HG03575 (cell line): Measurements from ENCODE around the gene ST3GAL3.

Experiments
- ATAC-seq: cut with Tn5 transposase; IDR thresholded peaks from one replicate; pipeline ENCODE4 v1.9.1; 2021; ENCODE audit not compliant: unreplicated experiment, insufficient number of reproducible peaks, low FRiP score; ENCODE audit errors: extremely low read depth

The ST3GAL3 gene, protein sequence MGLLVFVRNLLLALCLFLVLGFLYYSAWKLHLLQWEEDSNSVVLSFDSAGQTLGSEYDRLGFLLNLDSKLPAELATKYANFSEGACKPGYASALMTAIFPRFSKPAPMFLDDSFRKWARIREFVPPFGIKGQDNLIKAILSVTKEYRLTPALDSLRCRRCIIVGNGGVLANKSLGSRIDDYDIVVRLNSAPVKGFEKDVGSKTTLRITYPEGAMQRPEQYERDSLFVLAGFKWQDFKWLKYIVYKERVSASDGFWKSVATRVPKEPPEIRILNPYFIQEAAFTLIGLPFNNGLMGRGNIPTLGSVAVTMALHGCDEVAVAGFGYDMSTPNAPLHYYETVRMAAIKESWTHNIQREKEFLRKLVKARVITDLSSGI

DNA sequence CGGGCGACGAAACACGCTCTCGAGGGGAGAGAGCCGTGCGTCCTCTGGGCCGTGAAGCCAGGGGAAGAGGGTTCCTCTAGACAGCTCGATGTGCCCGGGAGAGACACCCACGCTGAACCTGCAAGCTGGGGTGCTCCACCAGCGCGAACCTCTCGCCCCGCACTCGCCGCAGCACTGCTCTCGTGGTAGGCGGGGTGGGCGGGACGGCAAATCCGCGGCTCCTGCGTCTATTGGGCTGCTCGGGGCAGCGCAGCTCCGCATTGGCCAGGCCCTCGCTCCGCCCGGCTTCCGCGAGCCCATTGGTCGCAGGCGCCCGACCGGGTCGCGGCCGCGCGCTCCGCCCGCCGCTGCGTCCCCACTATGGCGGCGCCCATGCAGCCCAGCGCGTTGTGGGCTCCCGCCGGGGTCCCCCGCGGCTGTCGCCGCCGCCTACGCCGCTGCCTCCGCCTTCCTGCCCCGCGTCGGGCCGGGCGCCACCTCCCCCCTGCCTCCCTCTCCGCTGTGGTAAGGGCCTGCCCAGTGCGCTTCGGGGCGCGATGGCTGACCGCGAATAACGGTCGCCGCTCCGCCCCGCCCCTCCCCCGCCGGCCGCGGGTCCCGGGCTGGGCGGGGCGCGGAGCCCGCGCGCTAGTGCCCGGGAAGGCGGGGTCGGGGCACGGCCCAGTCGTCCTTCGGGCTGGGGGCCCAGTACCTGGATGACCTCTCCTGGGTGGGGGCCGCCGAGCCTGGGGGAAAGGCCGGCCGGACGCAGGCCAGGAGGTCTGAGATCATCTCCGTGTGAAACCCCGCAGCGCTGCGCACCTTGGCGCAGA lies at the start of gene ST3GAL3:
ST3GAL3 (plus strand) TSS at position 347 of the 812 bp plus-strand sequence. CDS start 28,727 bp downstream, outside the sequence.
- ATAC-seq = peak; percentile 47

DNA sequence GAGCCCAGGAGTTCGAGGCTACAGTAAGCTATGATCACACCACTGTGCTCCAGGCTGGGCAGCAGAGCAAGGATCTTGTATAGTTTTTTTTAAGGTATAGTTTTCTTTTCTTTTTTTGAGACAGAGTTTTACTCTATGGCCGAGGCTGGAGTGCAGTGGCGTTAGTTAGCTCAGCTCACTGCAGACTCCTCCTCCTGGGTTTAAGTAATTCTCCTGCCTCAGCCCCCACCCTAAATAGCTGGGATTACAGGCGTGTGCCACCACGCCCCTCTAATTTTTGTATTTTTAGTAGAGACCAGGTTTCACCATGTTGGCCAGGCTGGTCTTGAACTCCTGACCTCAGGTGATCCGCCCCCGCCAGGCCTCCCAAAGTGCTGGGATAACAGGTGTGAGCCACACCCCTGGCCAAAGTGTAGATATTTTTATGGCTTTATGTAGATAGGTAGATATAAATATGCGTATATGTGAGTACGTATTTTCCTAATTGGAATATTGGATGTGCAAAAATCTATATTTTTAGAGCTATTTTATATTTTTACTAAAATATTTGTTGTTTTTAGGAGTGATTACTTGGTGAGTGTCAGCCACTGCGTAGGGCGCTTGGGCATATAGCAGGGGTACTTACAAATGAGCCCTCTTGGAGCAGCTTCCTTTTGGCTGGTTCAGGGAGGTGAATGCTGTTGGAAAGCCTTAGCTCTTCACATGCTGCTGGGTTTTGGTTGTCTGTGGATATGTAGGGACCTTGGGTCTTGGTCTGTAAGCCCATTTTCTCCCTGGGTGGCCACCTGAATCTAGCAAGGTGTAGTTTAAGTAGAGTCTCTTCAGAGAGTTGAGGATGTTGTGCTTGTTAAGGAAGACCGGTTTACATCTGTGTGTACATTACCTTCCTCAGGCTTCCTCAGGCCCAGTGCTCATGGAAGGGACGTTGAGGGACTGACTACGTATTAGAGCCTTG lies 47.8 kb upstream of the ST3GAL3 start:
- ATAC-seq = no peak

DNA sequence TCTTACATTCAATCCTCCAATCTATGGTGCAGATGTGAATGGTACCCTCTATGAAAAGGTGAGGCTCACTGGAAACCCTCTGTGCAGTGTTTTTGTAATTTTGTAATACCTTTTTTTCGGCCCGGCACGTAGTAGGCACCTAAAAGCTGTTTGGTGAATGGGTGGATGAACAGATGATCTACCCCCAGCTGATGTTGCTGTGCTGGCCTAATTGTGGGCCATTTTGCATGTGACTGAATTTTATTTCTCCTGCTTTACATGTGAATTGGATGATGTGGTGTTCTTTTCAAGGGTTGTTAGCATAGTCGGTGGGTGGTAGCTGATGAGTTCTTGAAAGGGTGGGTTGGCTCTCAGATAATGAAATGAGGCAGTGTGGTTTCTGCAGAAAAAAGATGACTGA lies 47.0 kb upstream of the ST3GAL3 start:
- no peak for ATAC-seq

DNA sequence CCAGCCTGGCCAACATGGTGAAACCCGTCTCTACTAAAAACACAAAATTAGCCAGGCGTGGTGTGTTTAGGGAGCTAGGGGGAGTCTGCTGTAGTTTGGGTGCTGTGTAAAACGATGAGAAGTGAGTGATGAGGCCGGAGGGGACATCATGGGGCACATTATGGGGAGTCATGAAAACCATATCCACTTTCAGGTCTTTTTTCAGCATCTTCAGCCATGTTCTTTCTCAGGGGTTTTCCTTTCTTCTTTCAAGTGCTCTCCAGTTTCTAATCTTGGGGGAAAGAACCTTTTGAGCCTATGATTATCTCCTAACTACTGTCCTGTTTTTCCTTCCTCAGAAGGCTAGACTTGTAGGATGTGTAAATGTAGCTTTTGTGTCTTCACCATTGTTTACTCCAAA lies 43.0 kb upstream of the ST3GAL3 start:
- no peak for ATAC-seq

DNA sequence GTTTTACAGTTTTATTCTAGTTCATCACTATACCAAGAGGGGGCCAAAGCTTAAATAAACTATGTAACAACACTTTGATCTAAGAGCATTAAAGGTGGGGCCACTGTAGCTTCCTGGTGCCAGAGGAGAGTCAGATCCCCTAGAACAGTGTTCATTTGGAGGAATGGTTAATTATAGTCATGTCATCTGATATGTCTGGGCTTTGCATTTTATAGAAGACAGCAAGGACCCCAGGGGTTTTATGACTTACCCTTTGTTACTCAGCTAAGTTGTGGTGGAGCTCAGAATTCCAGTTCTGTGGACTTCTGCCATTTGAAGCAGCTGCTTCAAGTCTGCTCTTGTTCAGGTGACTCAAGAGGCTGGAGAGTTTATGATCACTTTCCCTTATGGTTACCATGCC lies 40.7 kb upstream of the ST3GAL3 start:
- no peak for ATAC-seq

DNA sequence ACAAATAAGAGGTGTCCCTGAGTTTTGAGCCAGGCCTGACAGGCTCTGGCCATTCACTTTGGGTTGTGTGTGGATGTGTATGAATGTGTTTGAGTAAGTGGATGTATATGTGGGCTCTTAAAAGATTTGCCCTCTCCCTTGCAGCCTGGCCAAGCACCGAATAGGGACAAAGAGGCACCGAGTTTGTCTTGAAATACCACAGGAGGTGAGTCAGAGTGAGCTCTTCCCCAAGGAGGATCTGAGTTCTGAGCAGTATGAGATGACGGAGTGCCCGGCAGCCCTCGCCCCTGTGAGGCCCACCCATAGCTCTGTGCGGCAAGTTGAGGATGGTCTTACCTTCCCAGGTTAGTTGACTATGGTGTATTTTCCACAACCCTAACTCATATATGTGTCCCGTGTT lies 38.4 kb upstream of the ST3GAL3 start:
- ATAC-seq = no peak

DNA sequence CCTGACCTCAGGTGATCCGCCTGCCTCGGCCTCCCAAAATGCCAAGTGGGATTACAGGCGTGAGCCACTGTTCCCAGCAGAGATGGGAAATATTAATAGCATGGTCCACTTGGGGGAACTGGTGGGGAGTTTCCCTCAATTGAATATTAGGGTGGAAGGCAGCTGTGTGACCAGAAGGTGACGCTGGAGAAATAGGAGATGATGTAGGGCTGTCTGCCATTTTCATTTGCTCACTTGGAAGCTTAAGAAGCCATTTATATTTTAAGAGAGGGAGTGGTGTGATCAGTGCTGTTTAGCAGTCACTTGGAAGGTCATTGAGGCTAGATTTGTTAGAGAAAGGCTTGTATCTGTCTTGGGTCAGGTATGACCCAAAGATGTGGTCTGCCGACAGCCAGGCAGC lies 37.5 kb upstream of the ST3GAL3 start:
- ATAC-seq = no peak

DNA sequence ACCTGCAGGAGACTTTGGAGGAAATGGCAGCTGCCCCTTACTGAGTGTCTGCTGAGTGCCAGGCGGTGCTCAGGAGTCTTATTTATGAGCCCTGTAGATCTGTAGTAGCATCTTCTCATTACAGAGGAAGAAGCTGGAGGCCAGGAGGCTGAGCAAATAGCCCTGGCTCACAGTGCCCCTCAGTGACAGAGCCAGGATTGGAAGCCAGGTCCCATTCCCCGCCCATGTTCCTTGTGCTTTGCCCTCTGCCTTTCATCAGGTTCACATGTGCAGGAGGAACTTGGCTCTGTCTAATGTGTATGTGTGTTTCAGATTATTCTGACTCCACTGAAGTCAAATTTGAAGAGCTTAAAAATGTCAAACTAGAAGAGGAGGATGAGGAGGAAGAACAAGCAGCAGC lies 36.1 kb upstream of the ST3GAL3 start:
- no peak for ATAC-seq

DNA sequence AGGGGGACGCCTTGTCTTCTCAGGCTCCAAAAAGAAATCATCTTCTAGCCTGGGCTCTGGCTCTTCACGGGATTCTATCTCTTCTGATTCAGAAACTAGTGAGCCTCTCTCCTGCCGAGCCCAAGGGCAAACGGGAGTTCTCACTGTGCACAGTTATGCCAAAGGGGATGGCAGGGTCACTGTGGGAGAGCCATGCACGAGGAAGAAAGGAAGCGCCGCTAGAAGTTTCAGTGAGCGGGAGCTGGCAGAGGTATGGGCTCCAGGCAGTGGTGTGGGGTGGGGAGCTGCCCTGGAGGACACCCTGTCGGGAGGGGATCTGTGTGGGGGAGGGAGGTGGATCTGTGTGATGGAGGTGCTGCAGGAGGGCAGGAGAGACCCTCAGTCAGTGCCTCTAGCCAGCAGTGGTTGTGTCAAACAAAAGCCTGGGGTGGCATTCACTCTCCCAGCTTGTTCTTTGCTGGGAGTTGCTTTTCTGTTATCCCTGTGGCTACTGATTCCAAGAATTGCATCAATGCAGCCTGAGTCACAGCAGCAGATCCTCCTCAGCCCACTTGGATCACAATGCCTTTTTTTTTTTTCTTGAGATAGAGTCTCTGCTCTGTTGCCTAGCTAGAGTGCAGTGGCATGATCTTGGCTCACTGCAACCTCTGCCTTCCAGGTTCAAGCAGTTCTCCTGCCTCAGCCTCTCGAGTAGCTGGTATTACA lies 35.6 kb upstream of the ST3GAL3 start:
- no peak for ATAC-seq

DNA sequence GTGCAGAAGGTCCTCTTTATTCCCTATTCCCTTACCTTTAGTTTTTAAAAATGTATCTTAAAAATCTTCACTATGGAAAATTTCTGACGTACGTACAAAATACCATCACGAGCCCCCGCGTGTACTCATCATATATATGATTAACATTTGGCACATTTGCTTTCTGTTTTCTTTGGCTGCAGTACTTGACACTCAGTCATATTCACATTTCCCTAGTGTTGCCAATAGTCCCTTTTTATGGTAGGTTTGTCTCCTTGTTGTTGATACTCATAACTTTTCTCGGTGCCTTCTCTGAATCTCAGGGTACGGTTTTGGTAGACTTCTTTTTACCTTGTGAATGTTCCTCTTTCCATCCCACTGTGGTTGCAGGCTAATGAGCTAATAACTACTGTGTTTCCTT lies 34.1 kb upstream of the ST3GAL3 start:
- no peak for ATAC-seq

DNA sequence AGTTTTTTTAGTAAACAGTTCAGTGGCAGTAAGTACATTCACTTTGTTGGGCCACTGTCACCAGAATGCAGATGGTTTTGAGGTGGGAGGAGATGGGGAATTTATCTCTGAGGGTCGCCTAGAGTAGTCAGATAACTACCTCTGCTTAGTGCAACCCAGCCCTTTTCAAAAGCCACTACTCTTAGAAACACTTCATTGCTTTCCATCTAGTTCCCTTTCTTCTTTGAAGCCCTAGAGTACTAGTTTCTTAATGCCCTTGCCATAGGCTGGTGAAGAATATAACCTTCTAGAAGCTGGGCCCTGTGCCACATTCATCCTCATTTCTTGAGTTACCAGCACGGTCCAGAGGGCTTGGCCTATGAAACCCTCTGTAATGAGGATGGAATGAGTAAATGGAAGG lies 28.4 kb upstream of the ST3GAL3 start:
- no peak for ATAC-seq

DNA sequence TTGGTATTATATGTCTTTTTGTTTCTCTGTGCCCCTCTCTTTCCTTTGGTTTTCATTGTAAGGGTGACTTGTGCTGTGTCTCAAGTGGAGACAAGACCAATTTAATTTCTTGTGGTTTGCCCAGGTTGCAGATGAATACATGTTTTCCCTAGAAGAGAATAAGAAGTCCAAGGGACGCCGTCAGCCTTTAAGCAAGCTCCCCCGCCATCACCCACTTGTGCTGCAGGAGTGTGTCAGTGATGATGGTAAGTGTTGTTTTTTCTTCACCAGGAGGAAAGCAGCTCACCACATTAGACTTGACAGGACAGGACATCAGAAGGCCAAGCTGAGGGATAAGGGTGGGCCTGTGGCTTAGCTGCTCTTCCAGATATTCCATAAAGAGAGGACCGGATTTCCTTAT lies 23.8 kb upstream of the ST3GAL3 start:
- ATAC-seq = no peak

DNA sequence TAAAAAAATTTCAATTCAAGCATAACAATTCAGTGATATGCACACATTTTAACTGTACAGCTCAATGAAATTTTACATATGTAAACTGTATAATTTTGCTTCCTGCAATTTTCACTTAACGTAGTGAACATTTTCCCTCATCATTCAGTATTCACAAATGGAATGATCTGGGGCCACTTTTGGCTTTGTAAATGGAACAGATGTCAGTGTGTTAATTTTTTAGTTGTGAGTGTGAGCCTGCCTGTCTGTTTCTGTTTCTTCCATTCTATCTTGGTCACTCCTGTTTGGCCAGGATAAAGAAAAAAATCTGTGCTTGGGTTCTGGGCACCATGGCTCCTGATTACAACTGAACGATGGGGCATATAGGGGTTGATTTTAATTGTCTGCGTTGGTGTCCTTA lies 20.5 kb upstream of the ST3GAL3 start:
- ATAC-seq = no peak

DNA sequence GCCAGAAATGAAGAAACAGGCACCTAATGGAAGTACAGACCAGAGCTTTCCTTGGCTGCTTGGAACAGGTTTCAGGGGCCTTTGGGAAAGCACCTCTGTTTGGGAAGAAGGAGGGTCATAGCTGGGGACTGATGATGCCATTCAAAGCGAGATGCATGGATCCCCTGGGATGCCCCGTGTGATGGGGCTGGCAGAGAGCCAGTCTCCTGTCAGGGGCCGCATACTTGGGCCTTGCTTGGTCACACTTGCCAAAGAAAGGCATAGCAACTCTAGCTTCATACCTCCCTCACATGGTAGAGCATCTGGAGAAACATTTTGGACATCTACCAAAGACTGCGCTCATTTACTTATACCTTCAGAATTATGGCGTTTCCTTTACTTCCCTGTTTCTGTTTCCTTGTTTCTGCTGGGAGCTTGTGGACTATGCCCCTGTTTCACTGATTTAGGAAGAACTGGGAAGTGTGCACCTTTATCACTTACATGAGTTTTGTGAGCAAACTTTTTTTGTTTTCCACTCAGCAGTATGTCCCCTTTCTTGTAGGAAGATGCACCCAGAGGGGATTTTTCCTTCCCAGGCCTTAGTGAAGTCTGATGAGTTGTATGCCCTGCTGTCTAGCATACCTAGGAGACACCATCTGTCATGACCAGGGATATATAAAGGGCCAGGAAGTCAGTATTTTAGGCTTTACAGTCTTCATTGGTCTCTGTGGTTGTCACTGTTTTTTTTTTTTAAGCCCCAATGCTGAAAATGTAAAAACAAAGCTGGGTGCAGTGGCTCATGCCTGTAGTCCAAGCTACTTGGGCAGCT lies 19.8 kb upstream of the ST3GAL3 start:
- no peak for ATAC-seq

DNA sequence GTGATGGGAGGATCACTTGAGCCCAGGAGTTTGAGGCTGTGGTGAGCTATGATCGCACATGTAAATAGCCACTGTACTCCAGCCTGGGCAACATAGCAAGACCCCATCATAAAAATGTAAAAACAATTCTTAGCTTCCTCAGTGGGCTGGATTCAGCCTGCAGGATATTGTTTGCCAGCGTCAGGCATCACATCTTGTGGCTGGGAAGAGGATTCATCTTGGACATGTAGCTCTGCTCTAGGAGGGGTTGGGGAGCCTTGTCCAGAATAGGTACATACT lies 19.3 kb upstream of the ST3GAL3 start:
- no peak for ATAC-seq

DNA sequence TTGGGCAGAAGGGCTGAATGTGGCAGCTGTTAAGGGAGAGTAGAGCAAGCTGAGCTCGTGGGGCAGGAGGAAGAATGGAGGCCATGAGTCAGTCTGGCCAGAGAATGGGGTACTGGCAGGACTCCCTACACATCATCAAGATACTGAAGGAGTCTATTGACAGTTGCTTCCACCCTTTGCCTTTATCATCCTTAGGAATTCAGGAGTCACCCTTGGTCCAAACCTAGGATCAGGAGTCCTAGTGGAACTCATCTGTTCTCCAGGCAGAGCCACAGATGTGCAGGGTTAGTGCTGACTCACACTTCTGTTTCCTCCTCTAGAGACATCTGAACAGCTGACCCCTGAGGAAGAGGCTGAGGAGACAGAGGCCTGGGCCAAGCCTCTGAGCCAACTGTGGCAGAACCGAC lies 18.7 kb upstream of the ST3GAL3 start:
- no peak for ATAC-seq

DNA sequence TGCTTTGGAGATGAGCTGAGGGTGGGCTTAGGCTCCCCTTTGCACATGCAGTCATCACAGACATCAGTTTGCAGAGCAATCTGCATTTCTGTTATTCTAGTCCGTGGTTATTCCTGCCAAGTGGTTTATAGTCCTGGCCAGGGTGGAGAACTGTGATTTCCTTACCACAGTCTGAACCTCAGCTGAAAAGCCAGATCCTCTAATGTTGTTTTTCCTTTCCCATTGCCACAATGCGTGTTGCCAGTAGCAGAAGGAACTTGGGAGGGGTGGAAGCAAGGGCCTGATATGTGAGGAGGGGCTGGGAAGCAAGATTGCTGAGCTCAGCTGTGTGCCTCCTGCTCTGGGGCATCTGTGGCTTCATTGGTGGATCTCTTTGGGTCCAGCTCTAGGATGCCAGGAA lies 18.0 kb upstream of the ST3GAL3 start:
- ATAC-seq = no peak
